COR-L47 (cell line): ENCODE measurements around the gene CLEC5A.
A peak's percentile ranks its signal among the peaks of the same experiment; 100 is the strongest.
"Not testable (repeated sequence)": the region's sequence is repeated elsewhere in the genome, so short reads cannot be mapped to it uniquely, and the experiment has no call there.

ENCODE experiments used
- DNase-seq: peaks from one replicate; lab custom pipeline; 2025; lab: John Stamatoyannopoulos, UW

The CLEC5A gene

DNA sequence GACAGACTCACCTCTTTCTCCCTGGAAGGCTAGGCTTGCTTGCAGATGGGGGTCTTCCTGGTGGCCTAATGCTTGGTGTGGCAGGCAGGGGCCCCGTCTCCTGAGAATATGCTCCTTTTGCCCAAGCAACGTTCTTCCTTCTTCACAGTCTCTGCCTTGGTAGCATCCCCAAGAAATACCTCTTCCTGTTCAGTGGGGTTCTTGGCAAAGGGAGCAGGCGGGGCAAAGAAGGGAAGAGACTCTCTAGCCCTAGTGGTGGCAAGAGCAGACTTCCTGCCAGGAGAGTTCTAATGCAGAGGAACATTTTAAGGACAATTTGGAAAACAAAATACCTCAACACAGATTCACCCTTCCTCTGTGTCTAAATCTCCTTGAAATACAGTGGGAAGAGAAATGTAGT, at the start of gene CLEC5A:
TSS of gene CLEC5A (minus strand) at position 179 of the 400 bp plus-strand sequence. CDS start 682 bp downstream, outside the sequence.
- no peak for DNase-seq

DNA sequence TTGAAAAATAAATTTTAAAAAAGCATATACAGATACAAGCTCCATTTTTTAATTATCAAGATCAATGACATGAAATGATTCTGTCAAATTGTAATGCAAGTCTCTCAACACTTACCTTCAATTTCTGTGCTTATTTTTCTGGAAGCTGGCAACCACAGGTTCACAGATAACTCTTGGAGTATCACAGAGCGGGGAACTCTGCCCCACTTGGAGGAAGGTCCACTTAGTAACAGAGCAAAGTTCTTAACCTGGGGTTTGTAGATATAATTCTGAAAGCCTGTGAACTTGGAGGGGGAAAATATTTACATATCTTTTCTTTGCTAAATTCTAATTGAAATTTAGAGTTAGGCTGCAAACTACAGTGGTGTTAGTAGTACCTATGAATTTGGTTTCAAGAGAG, 46.6 kb upstream of the CLEC5A start:
- no peak for DNase-seq

DNA sequence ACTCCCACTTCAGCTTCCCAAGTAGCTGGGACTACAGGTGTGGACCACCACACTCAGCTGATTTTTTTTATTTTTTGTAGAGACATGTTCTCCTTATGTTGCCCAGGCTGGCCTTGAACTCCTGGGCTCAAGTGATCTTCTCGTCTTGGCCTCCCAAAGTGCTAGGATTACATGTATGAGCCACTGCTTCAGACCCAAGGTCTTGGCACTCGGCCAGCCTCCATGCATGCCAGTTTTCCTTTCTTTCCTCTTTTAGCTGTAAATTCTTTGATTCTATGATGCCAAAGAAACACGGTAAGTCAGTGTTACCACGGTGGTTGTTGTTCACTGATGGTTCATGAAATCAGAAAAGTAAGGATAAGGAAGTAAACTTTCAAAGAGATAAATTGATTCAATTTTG, 45.9 kb upstream of the CLEC5A start:
- no peak for DNase-seq

DNA sequence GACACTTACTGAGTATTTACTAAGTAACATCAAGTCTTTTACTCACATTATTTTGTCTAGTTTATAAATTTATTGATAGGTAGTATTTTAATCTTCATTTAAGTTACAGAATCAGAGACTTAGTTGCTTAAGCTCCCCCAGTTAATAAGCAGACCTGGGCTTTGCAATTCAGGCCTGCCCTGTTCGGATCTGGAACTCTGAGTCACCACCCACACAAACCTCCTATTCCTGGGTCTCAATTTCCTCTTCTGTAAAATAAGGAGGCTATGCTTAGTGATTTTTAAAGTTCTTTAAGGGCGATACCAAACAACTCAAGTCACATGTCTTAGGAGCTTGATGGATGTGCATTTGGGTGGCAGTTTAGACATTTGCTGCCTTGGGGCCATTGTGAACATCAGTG, 45.4 kb upstream of the CLEC5A start:
- DNase-seq = no peak

DNA sequence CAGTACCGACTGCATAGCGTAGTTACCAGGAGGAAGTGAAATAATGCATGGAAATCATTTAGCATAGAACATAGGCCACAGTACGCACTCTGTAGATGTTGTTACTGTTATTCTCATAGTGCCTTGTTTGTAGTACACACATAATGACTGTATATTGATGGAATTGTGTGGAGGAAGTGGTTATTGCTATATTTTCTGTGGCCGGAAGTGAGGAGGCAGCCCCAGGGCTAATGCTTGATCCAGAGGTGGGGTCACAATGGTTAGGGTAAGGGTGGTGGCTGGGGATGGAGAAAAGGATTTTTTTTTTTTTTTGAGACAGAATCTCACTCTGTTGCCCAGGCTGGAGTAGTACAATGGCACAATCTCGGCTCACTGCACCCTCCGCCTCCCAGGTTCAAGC, 44.4 kb upstream of the CLEC5A start:
- no peak for DNase-seq

DNA sequence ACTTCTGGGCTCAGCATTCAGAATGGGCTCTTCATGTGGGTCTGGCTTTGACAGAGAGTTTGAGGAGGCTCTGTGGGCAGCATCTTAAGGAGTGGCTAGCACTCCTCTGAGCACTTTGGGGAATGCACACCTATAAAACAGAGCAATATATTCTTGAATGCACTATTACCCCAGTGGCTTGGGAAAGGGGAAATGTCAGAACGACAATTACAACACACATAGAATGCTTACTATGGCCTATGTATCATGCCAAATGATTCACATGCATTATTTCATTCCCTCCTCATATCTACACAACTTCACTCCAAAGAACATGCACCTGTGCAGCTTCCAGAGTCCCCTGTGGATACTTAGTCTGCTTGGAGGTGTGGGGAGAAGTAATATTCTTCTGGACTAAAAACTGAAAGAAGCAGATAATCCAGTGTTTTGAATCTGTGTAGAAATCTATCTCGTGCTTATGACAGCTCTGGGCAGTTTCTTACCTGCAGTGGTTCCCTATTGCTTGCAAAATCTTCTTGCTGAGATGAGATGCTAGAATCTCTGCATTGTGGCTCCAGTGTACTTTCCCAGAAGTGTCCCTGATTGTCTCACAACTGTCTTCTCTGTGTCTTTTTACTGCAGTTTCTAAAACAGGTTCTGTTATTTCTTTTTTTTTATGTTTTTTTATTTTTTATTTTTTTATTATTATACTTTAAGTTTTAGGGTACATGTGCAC, 43.4 kb upstream of the CLEC5A start:
- DNase-seq = no peak

DNA sequence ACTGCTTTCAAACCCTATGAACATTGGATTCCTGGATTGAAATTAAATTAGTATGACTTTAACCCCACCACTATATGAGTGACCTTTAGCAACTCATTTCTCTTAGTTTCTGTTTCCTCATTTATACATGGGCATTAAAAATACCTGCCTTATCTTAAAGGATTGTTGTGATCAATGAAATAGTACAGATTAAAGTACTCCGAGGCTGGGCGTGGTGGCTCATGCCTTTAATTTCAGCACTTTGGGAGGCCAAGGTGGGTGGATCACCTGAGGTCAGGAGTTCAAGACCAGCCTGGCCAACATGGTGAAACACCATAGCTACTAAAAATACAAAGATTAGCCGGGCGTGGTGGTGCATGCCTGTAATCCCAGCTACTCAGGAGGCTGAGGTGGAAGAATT, 41.0 kb upstream of the CLEC5A start:
- DNase-seq = not testable (repeated sequence)

DNA sequence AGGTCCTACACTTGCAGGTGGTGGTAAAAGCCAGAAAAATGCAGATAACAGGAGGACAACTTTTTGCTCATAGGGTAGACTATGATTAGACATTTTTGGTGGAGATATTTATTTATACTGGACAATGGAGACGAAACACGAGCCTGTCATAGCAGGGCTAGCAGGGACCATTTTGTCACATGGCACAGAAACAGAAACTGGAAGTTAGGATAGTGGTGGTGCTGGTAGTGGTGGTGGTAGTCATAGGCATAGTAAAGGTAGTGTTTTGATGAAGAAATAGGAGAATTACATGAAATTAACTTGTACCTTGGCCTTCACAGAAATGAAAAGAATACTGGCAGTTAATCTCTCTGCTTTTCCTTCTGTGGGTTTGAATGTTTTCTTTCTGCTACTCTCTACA, 40.1 kb upstream of the CLEC5A start:
- no peak for DNase-seq

DNA sequence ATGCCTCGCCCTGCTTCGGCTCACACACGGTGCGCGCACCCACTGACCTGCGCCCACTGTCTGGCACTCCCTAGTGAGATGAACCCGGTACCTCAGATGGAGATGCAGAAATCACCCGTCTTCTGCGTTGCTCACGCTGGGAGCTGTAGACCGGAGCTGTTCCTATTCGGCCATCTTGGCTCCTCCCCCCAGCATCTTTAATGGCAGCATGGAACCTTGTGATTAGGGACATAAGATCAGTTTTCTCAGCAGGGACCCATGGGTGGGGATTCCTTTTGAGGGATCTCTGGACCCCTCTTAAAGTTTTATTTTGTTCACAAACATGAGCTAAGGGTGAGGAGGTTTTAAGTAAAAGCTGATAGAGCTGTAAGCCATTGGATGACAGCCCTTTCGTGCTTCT, 39.2 kb upstream of the CLEC5A start:
- DNase-seq = not testable (repeated sequence)

DNA sequence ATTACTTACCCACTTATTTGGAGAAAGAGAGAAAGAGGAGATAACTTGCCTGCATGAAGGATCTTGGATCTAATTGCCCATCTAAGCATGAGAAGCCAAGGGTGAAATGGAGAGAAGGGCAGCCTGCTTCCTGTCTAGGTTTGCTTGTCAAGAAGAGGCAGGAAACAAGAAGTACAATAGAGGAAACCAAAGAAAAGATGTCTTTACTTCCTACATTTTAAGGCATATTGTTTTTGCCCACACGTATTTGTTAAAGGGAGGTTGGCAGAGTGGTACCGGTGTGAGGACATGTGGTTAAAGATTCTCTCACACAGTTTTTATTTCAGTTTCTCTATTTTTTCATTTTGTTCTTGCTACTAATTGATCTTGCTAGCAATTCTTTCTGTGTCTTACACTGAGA, 32.8 kb upstream of the CLEC5A start:
- no peak for DNase-seq

DNA sequence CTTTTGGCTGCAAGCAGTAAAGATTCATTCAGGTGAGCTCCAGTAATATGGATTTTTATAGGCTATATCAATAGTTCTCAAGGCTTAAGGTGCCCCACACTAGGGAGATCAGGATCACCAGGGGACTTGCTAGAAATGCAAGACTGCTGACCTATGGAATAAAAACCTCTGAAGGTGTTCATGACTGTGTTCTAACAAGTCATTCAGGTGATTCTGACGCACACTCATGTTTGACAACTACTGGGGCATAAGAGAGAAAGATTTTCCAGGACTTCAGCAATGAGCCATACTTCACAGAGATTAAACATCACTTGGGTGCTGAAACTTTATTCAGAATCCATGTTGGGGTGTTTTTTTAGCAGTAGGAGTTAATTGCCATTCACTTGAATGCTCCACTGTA, 31.6 kb upstream of the CLEC5A start:
- no peak for DNase-seq

DNA sequence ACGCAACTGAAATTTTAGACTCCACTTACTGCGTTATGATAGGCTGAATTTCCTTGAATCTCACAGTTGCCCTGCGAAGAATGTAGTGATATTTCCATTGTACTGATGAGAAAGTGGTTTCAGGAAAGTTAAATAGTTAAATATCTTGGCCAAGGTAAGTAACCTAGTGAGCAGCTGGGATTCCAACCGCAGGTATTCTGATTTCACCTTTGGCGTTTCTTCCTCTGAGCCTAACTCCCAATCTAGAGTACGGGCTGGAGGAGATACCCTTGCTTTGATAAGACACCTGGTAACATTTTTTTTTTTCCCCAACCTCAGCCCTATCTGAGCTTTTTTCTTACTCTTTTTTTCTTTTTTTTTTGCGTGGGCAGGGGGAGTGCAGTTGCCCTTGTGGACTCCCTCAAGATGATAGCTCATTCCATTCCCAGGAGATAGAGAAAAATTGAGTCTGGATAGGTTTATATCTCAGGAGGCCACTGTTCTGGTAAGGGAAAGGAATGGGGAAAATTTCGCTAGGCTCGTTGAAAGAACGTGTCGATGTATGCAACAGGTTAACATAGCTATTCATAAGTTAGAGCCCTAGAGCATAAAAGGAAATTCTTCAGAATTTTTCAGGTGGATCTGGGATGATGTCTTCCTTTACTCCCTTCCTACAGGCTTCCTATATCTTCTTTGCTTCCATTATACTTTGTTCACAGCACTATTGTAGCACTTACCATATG, 29.9 kb upstream of the CLEC5A start:
- DNase-seq = no peak

DNA sequence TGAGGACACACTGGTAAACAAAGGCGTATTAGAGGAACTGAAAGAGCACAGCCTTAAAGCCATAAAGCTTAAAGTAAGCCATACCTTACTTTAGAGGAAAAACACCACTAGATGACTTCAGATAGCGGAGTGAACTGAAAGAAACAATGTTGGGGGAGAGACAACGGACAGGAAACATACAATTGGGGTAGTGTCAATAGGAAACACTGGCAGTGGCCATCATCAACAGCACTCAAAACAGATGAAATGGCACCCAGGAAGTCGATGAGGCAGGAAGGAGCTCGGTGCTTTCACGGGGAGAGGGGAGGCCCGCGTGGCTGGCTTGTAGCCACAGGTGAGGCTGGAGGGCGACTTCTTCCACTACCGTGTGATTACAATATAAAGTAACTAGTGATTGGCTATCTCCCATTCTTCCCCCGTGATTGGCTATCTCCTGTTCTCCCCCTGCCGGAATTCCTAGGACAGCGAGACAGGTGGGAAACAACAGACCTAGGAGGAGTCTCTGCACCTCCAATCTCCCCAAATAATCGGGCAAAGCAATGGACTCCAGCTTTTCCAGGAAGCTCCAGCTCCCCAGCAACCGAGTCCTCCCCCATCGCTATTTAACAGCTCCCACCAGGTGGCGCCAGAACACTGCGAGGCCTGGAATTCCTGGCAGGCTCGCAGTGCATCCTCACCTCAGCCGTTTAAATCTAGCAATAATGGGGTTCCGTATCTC, 29.2 kb upstream of the CLEC5A start:
- DNase-seq = peak; percentile 94

DNA sequence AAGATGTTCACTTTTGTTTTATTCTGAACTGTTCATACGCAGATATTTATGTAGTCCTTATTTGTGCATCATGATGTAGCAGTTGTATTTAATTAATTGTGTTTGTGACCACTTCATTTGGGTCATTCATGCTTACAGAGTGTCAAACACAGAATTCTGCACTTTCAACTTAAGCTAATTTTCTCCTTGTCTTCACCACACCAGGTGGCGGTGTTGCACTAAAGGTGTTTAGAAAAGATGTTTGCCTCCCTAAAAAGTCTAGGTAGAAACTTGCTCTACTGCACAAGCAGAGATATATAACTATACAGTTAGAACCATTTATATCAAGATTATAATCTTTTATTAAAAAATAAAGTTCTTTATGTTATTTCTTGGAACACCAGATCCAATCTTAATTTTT, 28.1 kb upstream of the CLEC5A start:
- peak; percentile 59 for DNase-seq

DNA sequence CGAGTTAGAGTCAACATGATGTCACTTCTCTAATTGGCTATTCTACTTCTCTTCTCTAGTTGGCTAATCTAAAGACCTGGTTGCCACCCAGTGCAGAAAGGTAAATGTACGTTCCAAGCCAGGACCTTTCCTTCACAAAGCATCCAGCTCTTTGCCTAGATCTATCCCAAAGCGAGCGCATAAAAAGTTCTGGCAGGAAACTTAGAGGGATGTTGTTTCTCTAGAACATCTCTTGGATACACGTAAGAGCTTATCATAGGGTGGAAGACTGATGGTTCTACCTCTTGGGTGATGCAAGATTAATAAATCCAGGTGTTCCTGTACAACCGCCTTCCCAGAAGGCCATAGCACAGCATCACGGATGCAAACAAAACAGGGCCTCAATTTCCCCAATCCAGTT, 26.9 kb upstream of the CLEC5A start, which contains the start of gene TAS2R38:
TSS of gene TAS2R38 (minus strand) at position 101 of the 400 bp plus-strand sequence. CDS start at position 17, 84 bp downstream.
- DNase-seq = no peak

DNA sequence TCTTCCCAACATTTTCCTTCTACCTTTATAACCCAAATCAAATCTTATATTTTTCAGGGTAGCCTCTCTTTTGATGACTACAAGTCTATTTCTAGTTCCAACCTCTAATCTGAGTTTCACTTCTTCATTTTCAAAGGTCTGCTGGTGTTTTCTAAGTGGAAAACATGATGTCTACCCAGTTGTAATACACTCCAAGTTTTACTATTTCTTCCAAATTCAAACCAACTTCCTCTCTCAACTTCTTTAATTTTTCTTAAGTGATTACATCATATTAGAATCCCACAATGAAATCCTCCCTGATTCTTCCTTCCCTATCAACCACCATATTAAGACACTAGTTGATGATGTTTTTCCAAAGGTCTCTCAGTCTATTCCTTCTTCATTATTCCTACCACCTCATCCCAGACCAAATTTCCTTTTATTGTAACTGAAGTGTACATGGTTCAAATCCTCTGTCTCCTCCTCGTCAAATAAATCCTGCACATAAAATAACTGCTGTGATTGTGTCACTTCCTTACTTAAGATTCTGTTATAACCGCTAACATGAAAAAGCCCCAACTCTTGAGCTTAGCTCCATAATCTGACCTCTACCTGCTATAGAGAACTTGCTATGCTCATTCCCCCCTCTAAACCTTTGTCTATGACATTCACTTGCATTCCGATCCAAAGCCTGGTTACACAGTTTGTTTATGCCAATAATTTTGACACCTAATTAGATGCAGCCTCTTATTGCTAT, 14.1 kb upstream of the CLEC5A start:
- DNase-seq = no peak

DNA sequence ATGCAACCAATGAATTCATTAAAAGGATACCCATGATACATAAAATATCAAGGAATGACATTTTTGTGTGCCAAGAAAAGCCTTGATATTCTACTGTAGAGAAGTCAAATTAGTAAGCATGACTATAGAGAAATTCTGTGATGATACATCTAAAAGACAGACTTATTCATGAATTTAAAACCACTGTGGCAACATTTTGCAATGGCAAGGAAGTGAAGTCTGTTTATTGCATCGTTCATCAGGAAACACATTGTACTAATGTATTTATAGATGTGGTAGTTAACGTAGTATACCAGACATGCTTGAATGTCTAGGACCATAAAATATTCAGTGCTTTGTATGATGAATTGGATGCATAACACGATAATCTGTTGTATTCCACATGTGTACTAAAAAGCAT, 9.3 kb upstream of the CLEC5A start:
- DNase-seq = no peak

DNA sequence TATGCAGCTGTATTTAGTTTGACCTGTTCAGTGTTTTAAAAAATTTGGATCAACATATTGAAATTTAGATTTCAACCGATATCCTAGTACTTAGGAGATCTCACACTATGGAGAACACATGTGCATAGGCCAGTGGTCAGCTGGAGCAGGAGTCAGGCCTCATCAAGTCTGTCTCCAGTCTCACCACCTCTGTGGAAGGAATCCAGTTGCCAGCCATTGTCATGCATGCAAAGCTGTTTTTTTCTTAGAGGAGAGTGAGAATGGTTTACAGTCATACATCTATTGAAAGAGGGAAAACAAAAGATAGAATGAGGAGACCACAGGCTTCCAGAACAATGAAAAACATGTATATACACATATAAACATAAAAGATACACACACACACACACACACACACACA, 7.6 kb upstream of the CLEC5A start:
- no peak for DNase-seq

DNA sequence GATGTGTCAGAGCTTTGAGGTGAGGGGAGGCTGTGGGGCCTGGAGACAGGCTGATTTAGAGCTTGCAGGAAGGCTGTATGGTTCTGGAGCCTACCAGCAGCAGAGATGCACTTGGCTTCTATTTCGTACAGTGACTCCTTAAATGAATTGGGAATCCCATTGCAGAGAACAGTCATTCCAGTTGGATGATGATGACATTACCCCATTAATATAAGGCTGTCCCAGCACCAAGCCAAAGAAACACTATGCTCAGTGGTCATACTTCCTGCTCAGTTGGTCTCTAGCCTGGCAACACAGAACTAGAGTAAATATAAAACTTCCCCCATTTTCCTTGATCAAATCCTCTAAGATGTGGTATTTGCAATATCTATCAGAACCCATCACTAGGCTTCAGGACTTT, 5.7 kb upstream of the CLEC5A start:
- DNase-seq = no peak

DNA sequence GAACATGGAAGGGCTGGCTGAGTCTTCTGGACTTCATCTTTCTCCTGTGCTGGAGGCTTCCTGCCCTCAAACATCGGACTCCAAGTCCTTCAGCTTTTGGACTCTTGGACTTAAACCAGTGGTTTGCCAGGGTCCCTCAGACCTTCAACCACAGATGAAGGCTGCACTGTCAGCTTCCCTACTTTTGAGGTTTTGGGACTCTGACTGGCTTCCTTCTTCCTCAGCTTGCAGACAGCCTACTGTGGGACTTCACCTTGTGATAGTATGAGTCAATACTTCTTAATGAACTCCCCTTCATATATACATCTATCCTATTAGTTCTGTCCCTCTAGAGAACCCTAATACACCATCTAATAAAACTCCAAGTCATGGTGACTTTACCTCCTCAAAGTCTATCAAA, 4.0 kb upstream of the CLEC5A start:
- no peak for DNase-seq

DNA sequence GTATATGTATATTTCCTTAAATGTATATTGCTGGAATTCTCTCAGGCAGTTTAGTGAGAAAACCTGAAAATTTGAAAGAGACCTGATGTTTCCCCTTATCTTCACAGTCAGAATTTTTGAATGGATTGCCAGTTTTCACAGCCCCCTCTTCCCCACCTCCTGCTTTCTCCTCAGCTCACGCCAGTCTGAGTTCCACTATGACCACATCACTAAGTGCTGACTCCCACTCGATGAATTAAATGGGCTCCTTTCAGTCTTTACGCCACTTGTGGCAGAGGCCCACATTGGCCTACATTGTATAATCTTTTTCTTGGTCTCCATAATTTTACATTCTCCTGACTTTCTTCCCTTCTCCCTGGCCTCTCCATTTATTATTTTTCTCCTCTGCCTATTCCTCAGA, 3.1 kb upstream of the CLEC5A start:
- DNase-seq = no peak

DNA sequence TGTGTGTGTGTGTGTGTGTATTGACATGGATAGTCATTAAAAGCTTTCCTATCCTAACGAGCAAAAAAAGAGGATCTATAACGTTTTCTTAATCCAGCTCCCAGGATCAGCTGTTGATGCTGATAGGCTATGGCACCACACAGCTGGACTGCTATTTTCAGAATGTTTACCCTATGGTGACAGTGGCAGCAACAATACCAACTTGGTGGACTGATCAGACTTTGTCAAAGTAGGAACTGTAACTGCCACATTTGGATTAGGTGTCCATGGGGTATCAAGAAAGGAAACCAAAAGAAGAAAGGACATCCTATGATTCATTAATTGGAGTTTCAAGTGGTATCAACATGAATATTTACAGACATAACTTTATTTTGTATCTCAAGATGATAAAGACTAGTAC, 2.7 kb upstream of the CLEC5A start:
- no peak for DNase-seq
